Naive B cell (primary cell): ENCODE measurements around the gene RSAD2. TPM values are rescaled to one million over a fixed set of nuclear protein-coding genes. Genes with fewer than 3 reads are reported as not detected.
A peak's percentile ranks its signal among the peaks of the same experiment; 100 is the strongest.

ENCODE experiments used
- ATAC-seq, 2 donors: fragments of 150-1000 bp; cut with Tn5 transposase; 2 replicates each; pipeline ENCODE4 v1.10.0; 2021; ENCODE audit warnings: low read depth in 2 of 2, mild to moderate bottlenecking in 2 of 2, moderate library complexity in 2 of 2
- DNase-seq: peaks from one replicate; pipeline ENCODE4 v3.0.0; 2022
- H3K27ac Mint-ChIP-seq, 6 donors: one replicate each; pipeline ENCODE4 v1.8.0; 2020 to 2022; ENCODE audit warnings: mild to moderate bottlenecking in 6 of 6, mixed read lengths in 6 of 6, moderate library complexity in 5 of 6, inconsistent platforms in 2 of 6
- H3K27me3 Mint-ChIP-seq, 3 donors: one replicate each; pipeline ENCODE4 v1.8.0; 2021 to 2022; ENCODE audit warnings: mixed read lengths in 3 of 3, mild to moderate bottlenecking in 1 of 3
- H3K36me3 Mint-ChIP-seq, 2 donors: one replicate each; pipeline ENCODE4 v1.8.0; 2020 to 2022; ENCODE audit warnings: mixed read lengths in 2 of 2, inconsistent platforms in 1 of 2, mild to moderate bottlenecking in 1 of 2
- H3K4me1 Mint-ChIP-seq, 3 donors: one replicate each; pipeline ENCODE4 v1.8.0; 2020 to 2022; ENCODE audit warnings: mixed read lengths in 3 of 3, inconsistent platforms in 1 of 3, mild to moderate bottlenecking in 1 of 3, moderate library complexity in 1 of 3
- H3K4me3 Mint-ChIP-seq, 8 donors: one replicate each; pipeline ENCODE4 v1.8.0; 2020 to 2022; ENCODE audit warnings: mild to moderate bottlenecking in 8 of 8, mixed read lengths in 8 of 8, moderate library complexity in 8 of 8, inconsistent platforms in 2 of 8
- H3K9me3 Mint-ChIP-seq, 7 donors: one replicate each; pipeline ENCODE4 v1.8.0; 2020 to 2022; ENCODE audit warnings: mixed read lengths in 7 of 7, mild to moderate bottlenecking in 5 of 7, inconsistent platforms in 2 of 7, moderate library complexity in 1 of 7
- polyA plus RNA-seq, 6 donors: library from polyadenylated mRNA; unstranded; fragments of 300-500 nt; fragmentation: Illumina TruSeq; gene quantifications; one replicate each; pipeline ENCODE4 v1.2.3, GENCODE V29; 2021; ENCODE audit warnings: low read depth in 6 of 6

The RSAD2 gene
- polyA plus RNA-seq, 6 donors from 2014 or later, result 2.0 to 8.5 (median 2.4) TPM; not detected in 1

GRCh38 chr2:6866982-6867381, 10.6 kb upstream of the RSAD2 start:
- H3K4me3 Mint-ChIP-seq, result peak overlapping the region in 7 of 8 donors; percentile 30 to 97 (median 94)
- no peak for ATAC-seq

GRCh38 chr2:6872394-6872793, 5.2 kb upstream of the RSAD2 start:
- ATAC-seq, result peak; percentile 27 to 44
- Mint-ChIP-seq H3K4me1 (peaks cover 11 to 18% (median 15%) of the 10 kb centered on the region in 3 donors), H3K27ac (peak overlapping the region in 3 of 6 donors; percentile 5 to 67 (median 30)), H3K36me3 (no peaks in the 10 kb centered on the region), H3K9me3 (peaks cover 0 to 4% (median 0%) of the 10 kb centered on the region in 7 donors), H3K27me3 (no peaks in the 10 kb centered on the region), H3K4me3 (no peak overlapping the region)
- no peak for DNase-seq

More at GRCh38 chr2:6866982-6867381, 10.6 kb upstream of the RSAD2 start:
- no peak for DNase-seq
- Mint-ChIP-seq H3K4me1 (peaks cover 7 to 15% (median 15%) of the 10 kb centered on the region in 3 donors), H3K27ac (peak overlapping the region in 2 of 6 donors; percentile 71 to 82), H3K36me3 (peaks cover 2 to 7% of the 10 kb centered on the region in 2 donors), H3K27me3 (no peaks in the 10 kb centered on the region), H3K9me3 (no peaks in the 10 kb centered on the region)

- ATAC-seq, result no peak
- H3K9me3 Mint-ChIP-seq, result peaks cover 0 to 4% (median 0%) of the 10 kb centered on the region in 7 donors
- DNase-seq, result no peak
- H3K36me3 Mint-ChIP-seq, result no peaks in the 10 kb centered on the region
- no peak overlapping the region for H3K4me3 Mint-ChIP-seq
- H3K4me1 Mint-ChIP-seq, result peaks cover 19 to 31% (median 26%) of the 10 kb centered on the region in 3 donors
- H3K27me3 Mint-ChIP-seq, result peaks cover 0 to 4% (median 0%) of the 10 kb centered on the region in 3 donors
- H3K27ac Mint-ChIP-seq, result no peak overlapping the region
Observed at GRCh38 chr2:6874032-6874431, 3.5 kb upstream of the RSAD2 start.

- Mint-ChIP-seq H3K27me3 (peaks cover 6 to 12% (median 10%) of the 10 kb centered on the region in 3 donors), H3K4me1 (peaks cover 22 to 34% (median 32%) of the 10 kb centered on the region in 3 donors), H3K36me3 (no peaks in the 10 kb centered on the region), H3K27ac (no peak overlapping the region), H3K4me3 (peak overlapping the region in 1 of 8 donors; percentile 12), H3K9me3 (peaks cover 0 to 4% (median 0%) of the 10 kb centered on the region in 7 donors)
- DNase-seq (no peak), ATAC-seq (no peak)
Observed at GRCh38 chr2:6876309-6876708, 1.3 kb upstream of the RSAD2 start.

GRCh38 chr2:6878549-6878948, 972 bp downstream of the RSAD2 start:
- DNase-seq, result no peak
- Mint-ChIP-seq H3K4me1 (peaks cover 14 to 25% (median 21%) of the 10 kb centered on the region in 3 donors), H3K27ac (peak overlapping the region in 1 of 6 donors; percentile 35), H3K27me3 (peaks cover 10 to 24% (median 10%) of the 10 kb centered on the region in 3 donors), H3K9me3 (peaks cover 0 to 4% (median 0%) of the 10 kb centered on the region in 7 donors), H3K36me3 (no peaks in the 10 kb centered on the region), H3K4me3 (peak overlapping the region in 4 of 8 donors; percentile 36 to 93 (median 61))
- no peak for ATAC-seq

- peak overlapping the region in 1 of 6 donors; percentile 27 for H3K27ac Mint-ChIP-seq
- ATAC-seq (no peak), DNase-seq (no peak)
- H3K4me3 Mint-ChIP-seq, result peak overlapping the region in 3 of 8 donors; percentile 18 to 70 (median 36)
- H3K4me1 Mint-ChIP-seq, result peaks cover 14 to 25% (median 21%) of the 10 kb centered on the region in 3 donors
- H3K27me3 Mint-ChIP-seq, result peaks cover 10 to 28% (median 10%) of the 10 kb centered on the region in 3 donors
- H3K9me3 Mint-ChIP-seq, result peaks cover 0 to 2% (median 0%) of the 10 kb centered on the region in 7 donors
- no peaks in the 10 kb centered on the region for H3K36me3 Mint-ChIP-seq
Observed at GRCh38 chr2:6879011-6879410, 1.4 kb downstream of the RSAD2 start.

- H3K27ac Mint-ChIP-seq, result no peak overlapping the region
- H3K27me3 Mint-ChIP-seq, result peaks cover 10 to 32% (median 10%) of the 10 kb centered on the region in 3 donors
- DNase-seq (no peak), ATAC-seq (no peak)
- peaks cover 14 to 25% (median 21%) of the 10 kb centered on the region in 3 donors for H3K4me1 Mint-ChIP-seq
- no peaks in the 10 kb centered on the region for H3K36me3 Mint-ChIP-seq
- peak overlapping the region in 1 of 8 donors; percentile 39 for H3K4me3 Mint-ChIP-seq
- H3K9me3 Mint-ChIP-seq, result no peaks in the 10 kb centered on the region
Observed at GRCh38 chr2:6880200-6880733, 2.7 kb downstream of the RSAD2 start.

- peaks cover 10 to 32% (median 10%) of the 10 kb centered on the region in 3 donors for H3K27me3 Mint-ChIP-seq
- H3K36me3 Mint-ChIP-seq, result no peaks in the 10 kb centered on the region
- no peak overlapping the region for H3K4me3 Mint-ChIP-seq
- peaks cover 14 to 25% (median 21%) of the 10 kb centered on the region in 3 donors for H3K4me1 Mint-ChIP-seq
- no peak overlapping the region for H3K27ac Mint-ChIP-seq
- no peaks in the 10 kb centered on the region for H3K9me3 Mint-ChIP-seq
- no peak for DNase-seq
- ATAC-seq, result no peak
Observed at GRCh38 chr2:6881046-6881445, 3.5 kb downstream of the RSAD2 start.

- H3K4me1 Mint-ChIP-seq, result peaks cover 14 to 25% (median 21%) of the 10 kb centered on the region in 3 donors
- ATAC-seq (no peak), DNase-seq (no peak)
- no peak overlapping the region for H3K27ac Mint-ChIP-seq
- no peaks in the 10 kb centered on the region for H3K9me3 Mint-ChIP-seq
- H3K4me3 Mint-ChIP-seq, result no peak overlapping the region
- no peaks in the 10 kb centered on the region for H3K36me3 Mint-ChIP-seq
- peaks cover 10 to 32% (median 10%) of the 10 kb centered on the region in 3 donors for H3K27me3 Mint-ChIP-seq
Observed at GRCh38 chr2:6881516-6881915, 3.9 kb downstream of the RSAD2 start.

GRCh38 chr2:6883448-6884122, 6.0 kb downstream of the RSAD2 start:
- no peak for DNase-seq
- no peak overlapping the region for H3K27ac Mint-ChIP-seq
- H3K36me3 Mint-ChIP-seq, result no peaks in the 10 kb centered on the region
- peaks cover 3 to 11% (median 6%) of the 10 kb centered on the region in 3 donors for H3K4me1 Mint-ChIP-seq
- peaks cover 10 to 32% (median 10%) of the 10 kb centered on the region in 3 donors for H3K27me3 Mint-ChIP-seq
- no peak overlapping the region for H3K4me3 Mint-ChIP-seq
- no peak for ATAC-seq
- H3K9me3 Mint-ChIP-seq, result no peaks in the 10 kb centered on the region

- no peak for DNase-seq
- Mint-ChIP-seq H3K36me3 (no peaks in the 10 kb centered on the region), H3K27ac (no peak overlapping the region), H3K4me1 (no peaks in the 10 kb centered on the region), H3K27me3 (peaks cover under 1 to 20% (median 10%) of the 10 kb centered on the region in 3 donors), H3K9me3 (no peaks in the 10 kb centered on the region), H3K4me3 (no peak overlapping the region)
- no peak for ATAC-seq
Observed at GRCh38 chr2:6885551-6885950, 8.0 kb downstream of the RSAD2 start.

GRCh38 chr2:6885968-6886367, 8.4 kb downstream of the RSAD2 start:
- Mint-ChIP-seq H3K36me3 (no peaks in the 10 kb centered on the region), H3K27me3 (peaks cover 0 to 20% (median 7%) of the 10 kb centered on the region in 3 donors), H3K4me3 (no peak overlapping the region), H3K4me1 (no peaks in the 10 kb centered on the region), H3K27ac (no peak overlapping the region), H3K9me3 (no peaks in the 10 kb centered on the region)
- DNase-seq, result no peak
- ATAC-seq, result no peak

GRCh38 chr2:6887751-6888192, 10.2 kb downstream of the RSAD2 start:
- DNase-seq (no peak), ATAC-seq (no peak)
- Mint-ChIP-seq H3K4me1 (no peaks in the 10 kb centered on the region), H3K27me3 (peaks cover 0 to 9% (median 0%) of the 10 kb centered on the region in 3 donors), H3K4me3 (no peak overlapping the region), H3K27ac (no peak overlapping the region), H3K36me3 (no peaks in the 10 kb centered on the region), H3K9me3 (no peaks in the 10 kb centered on the region)

- DNase-seq (no peak), ATAC-seq (no peak)
- Mint-ChIP-seq H3K4me1 (no peaks in the 10 kb centered on the region), H3K4me3 (no peak overlapping the region), H3K27ac (no peak overlapping the region), H3K27me3 (peaks cover 0 to 7% (median 0%) of the 10 kb centered on the region in 3 donors), H3K36me3 (no peaks in the 10 kb centered on the region), H3K9me3 (no peaks in the 10 kb centered on the region)
Observed at GRCh38 chr2:6888724-6889123, 11.1 kb downstream of the RSAD2 start.
